Fibroblast of the aortic adventitia (primary cell): Measurements from ENCODE around the gene KDM2B. TPM values are rescaled to one million over a fixed set of nuclear protein-coding genes. Genes with fewer than 3 reads are reported as not detected.

Experiments used
- DNase-seq: peaks from one replicate; pipeline ENCODE4 v3.0.0-alpha.2; 2010; ENCODE audit warnings: low read depth
- H3K4me3 ChIP-seq: 2 replicates; pipeline ENCODE4 v1.5.1; 2011; ENCODE audit warnings: low read depth, mild to moderate bottlenecking, control low read depth, low read length, moderate library complexity
- total RNA-seq: library from RNA; depleted of rRNA; stranded (reverse); fragments of >200 nt; gene quantifications from 2 replicates; pipeline ENCODE4 v1.2.3, GENCODE V29; 2012; ENCODE audit warnings: low replicate concordance
- TF ChIP-seq, protein P1 (sequence below): IDR thresholded peaks from 2 replicates; pipeline ENCODE4 v1.5.1; 2011; ENCODE audit warnings: mild to moderate bottlenecking, low read length, control low read depth, inconsistent platforms; ENCODE audit not compliant: insufficient read depth

The KDM2B gene
- total RNA-seq, 1 donor, result 26.8 TPM

GRCh38 chr12:121561009-121561395 is 19.8 kb downstream of the KDM2B start:
- TF ChIP-seq, protein P1, sequence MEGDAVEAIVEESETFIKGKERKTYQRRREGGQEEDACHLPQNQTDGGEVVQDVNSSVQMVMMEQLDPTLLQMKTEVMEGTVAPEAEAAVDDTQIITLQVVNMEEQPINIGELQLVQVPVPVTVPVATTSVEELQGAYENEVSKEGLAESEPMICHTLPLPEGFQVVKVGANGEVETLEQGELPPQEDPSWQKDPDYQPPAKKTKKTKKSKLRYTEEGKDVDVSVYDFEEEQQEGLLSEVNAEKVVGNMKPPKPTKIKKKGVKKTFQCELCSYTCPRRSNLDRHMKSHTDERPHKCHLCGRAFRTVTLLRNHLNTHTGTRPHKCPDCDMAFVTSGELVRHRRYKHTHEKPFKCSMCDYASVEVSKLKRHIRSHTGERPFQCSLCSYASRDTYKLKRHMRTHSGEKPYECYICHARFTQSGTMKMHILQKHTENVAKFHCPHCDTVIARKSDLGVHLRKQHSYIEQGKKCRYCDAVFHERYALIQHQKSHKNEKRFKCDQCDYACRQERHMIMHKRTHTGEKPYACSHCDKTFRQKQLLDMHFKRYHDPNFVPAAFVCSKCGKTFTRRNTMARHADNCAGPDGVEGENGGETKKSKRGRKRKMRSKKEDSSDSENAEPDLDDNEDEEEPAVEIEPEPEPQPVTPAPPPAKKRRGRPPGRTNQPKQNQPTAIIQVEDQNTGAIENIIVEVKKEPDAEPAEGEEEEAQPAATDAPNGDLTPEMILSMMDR, result no peak
- DNase-seq, result no peak
- H3K4me3 ChIP-seq, result no peak overlapping the region

DNA sequence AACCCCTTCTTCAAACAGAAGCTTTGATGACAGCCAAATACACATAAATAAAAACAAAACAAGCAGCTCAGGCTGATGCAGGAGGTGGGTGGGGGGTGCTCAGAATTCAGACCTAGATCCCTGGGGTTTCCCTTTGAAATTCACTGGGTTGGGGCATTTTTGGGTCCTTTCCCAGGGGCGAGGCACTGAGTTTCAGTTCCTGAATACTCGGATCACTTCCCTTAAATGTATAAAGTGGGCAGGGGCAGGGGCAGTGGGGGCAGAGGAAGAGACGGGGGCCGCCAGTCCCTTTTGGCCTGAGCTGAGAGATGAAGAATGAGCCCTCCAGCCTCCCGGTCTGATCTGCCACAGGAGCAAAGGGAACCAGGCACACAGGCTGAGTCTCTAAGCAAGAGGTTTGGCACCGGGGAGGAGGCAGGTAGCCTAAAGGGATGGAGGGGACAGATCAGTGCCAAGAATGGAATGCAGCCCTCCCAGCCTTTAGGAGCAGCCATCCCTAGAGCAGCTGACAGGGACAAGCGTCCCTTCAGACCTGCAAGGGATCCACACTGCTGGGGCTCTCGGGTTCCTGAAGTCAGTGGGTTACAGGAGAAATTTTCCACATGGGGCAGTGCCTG is 20.3 kb downstream of the KDM2B start:
- TF ChIP-seq, protein P1, result no peak
- no peak overlapping the region for H3K4me3 ChIP-seq
- DNase-seq, result no peak

DNA sequence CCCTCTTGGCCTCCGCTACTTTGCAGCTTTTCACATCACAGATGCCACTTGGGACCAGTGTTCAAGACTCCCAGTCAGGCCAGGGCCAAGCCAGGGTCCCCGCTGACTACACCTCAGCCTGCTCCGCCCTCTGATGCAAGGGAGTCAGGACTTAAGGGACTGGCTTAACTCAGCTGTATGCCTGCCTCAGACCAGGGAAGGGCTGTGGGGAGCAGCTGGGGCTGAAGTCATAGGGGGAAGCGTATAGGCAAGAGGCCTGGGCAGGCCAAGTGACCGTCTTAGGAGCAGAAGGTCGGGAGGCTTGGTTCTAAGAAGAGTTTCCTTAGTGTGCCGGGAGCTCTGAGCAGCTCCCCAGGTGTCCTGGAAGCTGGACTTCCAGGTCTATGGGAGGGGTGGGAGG is 21.9 kb downstream of the KDM2B start:
- no peak for DNase-seq
- TF ChIP-seq, protein P1, result no peak
- no peak overlapping the region for H3K4me3 ChIP-seq

DNA sequence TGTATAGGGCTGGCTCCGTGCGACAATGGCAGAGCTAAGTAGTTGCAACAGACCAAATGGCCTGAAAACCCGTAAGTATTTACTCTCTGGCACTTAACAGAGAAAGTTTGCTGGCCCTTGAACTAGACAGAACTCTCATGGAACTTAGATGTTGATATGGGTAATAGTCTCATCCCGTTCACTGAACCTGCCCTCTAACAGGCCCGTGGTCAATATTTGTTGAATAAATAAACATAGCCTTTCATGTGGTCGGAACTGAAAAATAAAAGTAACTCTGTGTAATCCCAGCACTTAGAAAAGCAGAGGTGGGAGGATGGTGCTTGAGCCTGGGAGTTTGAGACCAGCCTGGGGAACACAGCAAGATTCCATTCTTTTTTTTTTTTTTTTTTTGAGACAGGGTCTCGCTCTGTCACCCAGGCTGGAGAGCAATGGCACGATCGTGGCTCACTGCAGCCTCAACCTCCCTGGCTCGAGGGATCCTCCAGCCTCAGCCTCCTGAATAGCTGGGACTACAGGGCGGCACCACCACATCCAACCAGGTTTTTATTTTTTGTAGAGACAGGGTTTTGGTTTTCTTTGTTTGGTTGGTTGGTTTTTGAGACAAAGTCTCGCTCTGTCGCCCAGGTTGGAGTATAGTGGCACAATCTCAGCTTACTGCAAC is 29.7 kb downstream of the KDM2B start:
- DNase-seq, result no peak
- no peak overlapping the region for H3K4me3 ChIP-seq
- TF ChIP-seq, protein P1, result no peak

GRCh38 chr12:121549075-121549474 is 31.7 kb downstream of the KDM2B start:
- DNase-seq, result no peak
- TF ChIP-seq, protein P1, result no peak

GRCh38 chr12:121545480-121545879 is 35.3 kb downstream of the KDM2B start:
- DNase-seq, result no peak
- TF ChIP-seq, protein P1, result no peak
- no peak overlapping the region for H3K4me3 ChIP-seq

More at GRCh38 chr12:121549075-121549474, 31.7 kb downstream of the KDM2B start:
- no peak overlapping the region for H3K4me3 ChIP-seq

DNA sequence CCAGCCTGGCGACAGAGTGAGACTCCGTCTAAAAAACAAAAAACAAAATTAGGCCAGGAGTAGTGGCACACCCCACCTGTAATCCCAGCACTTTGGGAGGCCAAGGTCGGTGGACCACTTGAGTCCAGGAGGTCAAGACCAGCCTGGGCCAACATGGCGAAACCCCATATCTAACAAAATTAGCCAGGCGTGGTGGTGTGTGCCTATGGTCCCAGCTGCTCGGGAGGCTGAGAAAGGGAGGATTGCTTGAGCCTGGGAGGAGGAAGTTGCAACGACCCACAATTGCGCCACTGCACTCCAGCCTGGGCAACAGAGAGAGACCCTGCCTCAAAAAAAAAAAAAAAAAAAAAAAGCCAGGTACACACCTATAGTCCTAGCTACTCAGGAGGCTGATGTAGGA is 37.0 kb downstream of the KDM2B start:
- DNase-seq, result no peak
- TF ChIP-seq, protein P1, result no peak
- H3K4me3 ChIP-seq, result no peak overlapping the region
